Stimulated activated CD8-positive, alpha-beta memory T cell treated with anti-CD3 and anti-CD28 coated beads, Interleukin-15, amount 100 ng/mL, for 1 hour (primary cell): ENCODE data around the gene IFNGR1.

Source experiments
- DNase-seq: peaks from one replicate; pipeline ENCODE4 v3.0.0-alpha.2; 2020; ENCODE audit warnings: low read depth

The IFNGR1 gene

GRCh38 chr6:137148306-137149034 lies 70.7 kb downstream of the IFNGR1 start:
- DNase-seq = no peak
